Nephron progenitor cell (in vitro differentiated cells): ENCODE data around the gene GABRB3.

Source experiments
- DNase-seq: peaks from one replicate; pipeline ENCODE4 v3.0.0; 2021
- H3K27ac Mint-ChIP-seq: 2 replicates; pipeline ENCODE4 v1.8.0; 2021; ENCODE audit warnings: mild to moderate bottlenecking, moderate library complexity, mixed read lengths
- H3K27me3 Mint-ChIP-seq: 2 replicates; pipeline ENCODE4 v1.8.0; 2021; ENCODE audit warnings: mild to moderate bottlenecking, low read depth, mixed read lengths; ENCODE audit not compliant: poor library complexity
- H3K36me3 Mint-ChIP-seq: 2 replicates; pipeline ENCODE4 v1.8.0; 2021; ENCODE audit warnings: low read depth, mixed read lengths
- H3K4me1 Mint-ChIP-seq: 2 replicates; pipeline ENCODE4 v1.8.0; 2021; ENCODE audit warnings: mixed read lengths
- H3K4me3 Mint-ChIP-seq: 2 replicates; pipeline ENCODE4 v1.8.0; 2021; ENCODE audit warnings: mild to moderate bottlenecking, moderate library complexity, mixed read lengths
- H3K9me3 Mint-ChIP-seq: 2 replicates; pipeline ENCODE4 v1.8.0; 2021; ENCODE audit warnings: mild to moderate bottlenecking, moderate library complexity, mixed read lengths
- TF ChIP-seq, protein P1 (sequence below): fragments of 200-600 bp; sonication (generic); IDR thresholded peaks from 2 replicates; pipeline ENCODE4 v1.5.0; 2021; ENCODE audit warnings: antibody characterized with exemption

The GABRB3 gene

DNA sequence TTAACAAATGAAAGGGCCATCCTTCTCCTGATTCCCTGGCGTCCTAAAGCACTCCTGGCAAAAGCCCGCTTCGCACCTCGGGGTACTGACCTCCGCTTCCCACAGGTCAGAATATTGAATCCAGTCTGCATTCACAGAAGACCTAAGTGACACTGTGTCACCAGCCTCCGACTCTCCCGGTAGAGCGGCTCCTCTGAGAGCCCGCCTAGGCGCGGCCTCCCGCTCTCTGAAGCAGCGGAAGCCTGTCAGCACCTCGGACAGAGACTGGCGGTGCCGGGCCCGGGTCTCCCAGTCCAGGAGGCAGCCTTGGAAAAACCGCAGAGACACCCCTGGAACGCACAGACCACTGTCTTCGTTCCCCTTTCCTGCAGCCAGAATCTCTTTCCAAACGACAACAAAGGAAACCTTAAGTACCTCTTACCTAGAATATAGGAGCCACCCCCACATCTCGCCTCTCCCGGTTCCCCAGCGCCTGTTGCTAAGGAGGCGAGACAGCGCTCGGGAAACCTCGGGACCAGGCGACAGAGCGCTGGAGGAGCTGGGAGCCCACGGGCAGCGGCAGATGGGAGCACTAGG is 1.2 kb downstream of the GABRB3 start:
- Mint-ChIP-seq H3K36me3 (no peaks in the 10 kb centered on the region), H3K27me3 (peaks cover 50% of the 10 kb centered on the region), H3K4me3 (peak overlapping the region; percentile 82), H3K27ac (no peak overlapping the region), H3K4me1 (peaks cover 14% of the 10 kb centered on the region), H3K9me3 (no peaks in the 10 kb centered on the region)
- TF ChIP-seq, protein P1, sequence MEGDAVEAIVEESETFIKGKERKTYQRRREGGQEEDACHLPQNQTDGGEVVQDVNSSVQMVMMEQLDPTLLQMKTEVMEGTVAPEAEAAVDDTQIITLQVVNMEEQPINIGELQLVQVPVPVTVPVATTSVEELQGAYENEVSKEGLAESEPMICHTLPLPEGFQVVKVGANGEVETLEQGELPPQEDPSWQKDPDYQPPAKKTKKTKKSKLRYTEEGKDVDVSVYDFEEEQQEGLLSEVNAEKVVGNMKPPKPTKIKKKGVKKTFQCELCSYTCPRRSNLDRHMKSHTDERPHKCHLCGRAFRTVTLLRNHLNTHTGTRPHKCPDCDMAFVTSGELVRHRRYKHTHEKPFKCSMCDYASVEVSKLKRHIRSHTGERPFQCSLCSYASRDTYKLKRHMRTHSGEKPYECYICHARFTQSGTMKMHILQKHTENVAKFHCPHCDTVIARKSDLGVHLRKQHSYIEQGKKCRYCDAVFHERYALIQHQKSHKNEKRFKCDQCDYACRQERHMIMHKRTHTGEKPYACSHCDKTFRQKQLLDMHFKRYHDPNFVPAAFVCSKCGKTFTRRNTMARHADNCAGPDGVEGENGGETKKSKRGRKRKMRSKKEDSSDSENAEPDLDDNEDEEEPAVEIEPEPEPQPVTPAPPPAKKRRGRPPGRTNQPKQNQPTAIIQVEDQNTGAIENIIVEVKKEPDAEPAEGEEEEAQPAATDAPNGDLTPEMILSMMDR, result no peak
- DNase-seq, result peak; percentile 93

DNA sequence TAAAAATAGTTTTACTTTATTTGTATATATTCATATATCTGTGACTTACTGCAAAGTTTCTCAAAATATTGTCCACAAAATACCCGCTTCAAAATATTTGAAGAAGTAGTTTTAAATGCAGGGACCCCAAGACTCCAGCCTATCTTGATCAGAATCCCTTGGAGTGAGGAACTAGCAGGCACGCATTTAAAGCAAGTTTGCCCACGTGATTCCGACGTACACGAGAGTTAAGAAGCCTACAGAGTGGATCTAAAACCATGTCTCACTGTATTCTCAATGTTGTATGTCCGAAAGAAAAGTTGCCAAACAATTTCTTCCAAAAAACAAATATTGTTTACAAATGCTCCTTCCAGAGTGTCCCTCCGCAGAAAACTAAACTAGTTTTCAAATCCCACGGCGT is 1.7 kb downstream of the GABRB3 start:
- no peak for DNase-seq
- Mint-ChIP-seq H3K4me3 (peak overlapping the region; percentile 82), H3K4me1 (peaks cover 14% of the 10 kb centered on the region), H3K27me3 (peaks cover 51% of the 10 kb centered on the region), H3K9me3 (no peaks in the 10 kb centered on the region), H3K36me3 (no peaks in the 10 kb centered on the region), H3K27ac (no peak overlapping the region)
- TF ChIP-seq, protein P1, result no peak

DNA sequence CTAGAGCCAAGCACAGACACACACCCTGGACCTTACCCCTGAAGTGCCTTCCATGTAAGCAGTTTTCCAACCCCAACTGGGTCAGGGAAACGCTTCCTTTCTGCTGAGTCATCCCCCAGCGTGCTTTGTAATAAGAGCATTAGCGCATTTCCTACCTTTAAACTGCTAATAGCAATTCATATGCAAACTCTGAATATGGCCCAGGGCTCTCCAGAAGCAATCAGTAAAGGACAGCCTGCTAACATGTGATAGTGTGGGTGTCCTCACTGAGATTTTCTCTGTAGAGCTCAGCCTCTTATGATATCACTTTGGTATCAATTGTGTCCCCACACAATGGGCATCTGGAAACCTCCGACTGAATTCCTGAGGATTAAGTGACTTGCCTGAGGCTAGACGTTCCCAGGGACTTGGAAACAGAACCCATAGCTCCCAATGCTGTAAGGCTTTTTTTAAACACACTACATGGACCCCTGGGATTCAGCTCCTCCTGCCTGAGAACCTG is 5.6 kb downstream of the GABRB3 start:
- Mint-ChIP-seq H3K4me3 (no peak overlapping the region), H3K36me3 (no peaks in the 10 kb centered on the region), H3K27ac (no peak overlapping the region), H3K4me1 (peaks cover 9% of the 10 kb centered on the region), H3K27me3 (peaks cover 30% of the 10 kb centered on the region), H3K9me3 (no peaks in the 10 kb centered on the region)
- DNase-seq, result no peak
- TF ChIP-seq, protein P1, result no peak

DNA sequence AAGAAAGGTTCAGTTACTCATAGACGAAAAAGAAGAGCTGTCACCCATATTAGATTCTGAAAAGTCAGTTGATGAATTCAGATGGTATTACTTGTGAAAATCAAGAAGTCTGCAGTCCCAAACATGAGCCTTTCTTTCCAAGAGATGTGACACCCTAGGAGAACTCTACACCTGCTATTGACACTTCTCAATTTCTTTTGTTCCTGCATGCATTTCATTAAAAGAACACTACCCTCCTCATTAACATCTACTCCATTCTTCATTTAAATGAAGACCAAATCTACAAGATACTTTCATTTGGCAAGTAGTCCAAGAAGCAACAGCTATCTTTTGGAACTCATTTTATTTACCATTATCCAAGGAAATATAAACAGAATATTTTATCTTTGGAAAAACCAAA is 6.6 kb downstream of the GABRB3 start:
- peaks cover 2% of the 10 kb centered on the region for H3K4me1 Mint-ChIP-seq
- TF ChIP-seq, protein P1, result no peak
- H3K27ac Mint-ChIP-seq, result no peak overlapping the region
- H3K27me3 Mint-ChIP-seq, result peaks cover 22% of the 10 kb centered on the region
- DNase-seq, result no peak
- H3K36me3 Mint-ChIP-seq, result no peaks in the 10 kb centered on the region
- no peak overlapping the region for H3K4me3 Mint-ChIP-seq
- H3K9me3 Mint-ChIP-seq, result no peaks in the 10 kb centered on the region

DNA sequence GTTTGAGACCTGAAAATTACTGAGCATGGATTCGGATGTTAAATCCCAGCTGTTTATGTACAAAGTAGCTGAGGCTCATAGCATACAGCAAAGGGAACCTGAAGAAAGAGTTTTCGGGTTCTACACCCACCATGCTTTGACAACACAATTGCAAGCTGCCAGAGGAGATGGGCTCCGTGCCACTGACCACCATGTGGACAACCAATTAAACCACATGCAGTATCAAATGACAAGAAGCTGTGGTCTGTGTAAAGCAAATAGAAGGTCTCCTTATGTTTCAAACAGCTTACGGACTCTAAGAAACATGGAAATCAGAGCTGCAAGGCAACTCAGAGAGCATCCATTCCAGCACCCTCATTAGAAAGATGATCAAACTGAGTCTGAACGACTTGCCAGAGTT is 12.9 kb downstream of the GABRB3 start:
- Mint-ChIP-seq H3K27ac (peak overlapping the region; percentile 22), H3K4me3 (no peak overlapping the region), H3K27me3 (peaks cover 2% of the 10 kb centered on the region)

More for the DNA sequence above, 12.9 kb downstream of the GABRB3 start:
- DNase-seq, result no peak
- TF ChIP-seq, protein P1, result no peak
- Mint-ChIP-seq H3K9me3 (no peaks in the 10 kb centered on the region), H3K4me1 (peaks cover 23% of the 10 kb centered on the region), H3K36me3 (no peaks in the 10 kb centered on the region)
